Psoas muscle (tissue), 8 donors: ENCODE results near the gene GNPTG. TPM values are rescaled to one million over a fixed set of nuclear protein-coding genes. Genes with fewer than 3 reads are reported as not detected.

Source experiments
- ATAC-seq, 4 donors: fragments of 200-7000 bp; cut with Tn5 transposase; one replicate each; pipeline ENCODE4 v1.9.1; 2020; ENCODE audit warnings: moderate library complexity in 3 of 4, mild to moderate bottlenecking in 2 of 4
- DNase-seq, 2 donors: peaks; one replicate each; pipeline ENCODE4 v3.0.0-alpha.2; 2020
- H3K27ac ChIP-seq: fragments of 200-600 bp; one replicate; pipeline ENCODE4 v1.8.0; 2022
- H3K27me3 ChIP-seq, 3 donors: fragments of 200-600 bp in 1 of 3; one replicate each; pipeline versions ENCODE4 v1.6.1 to v1.8.0; 2013 to 2022; ENCODE audit warnings: low read length in 2 of 3, mild to moderate bottlenecking in 2 of 3, moderate library complexity in 1 of 3; ENCODE audit not compliant: insufficient read depth in 3 of 3
- H3K36me3 ChIP-seq, 2 donors: fragments of 200-600 bp in 1 of 2; one replicate each; pipeline versions ENCODE4 v1.6.1 to v1.8.0; 2013 to 2022; ENCODE audit warnings: low read depth in 1 of 2, mild to moderate bottlenecking in 1 of 2, moderate library complexity in 1 of 2; ENCODE audit not compliant: insufficient read depth in 1 of 2
- H3K4me1 ChIP-seq: fragments of 200-600 bp; one replicate; pipeline ENCODE4 v1.8.0; 2022
- H3K4me3 ChIP-seq: fragments of 200-600 bp; one replicate; pipeline ENCODE4 v1.8.0; 2022; ENCODE audit warnings: mild to moderate bottlenecking
- H3K9me3 ChIP-seq: fragments of 200-600 bp; one replicate; pipeline ENCODE4 v1.8.0; 2022
- WGBS, 3 donors: extraction: QIAGEN DNeasy Blood & Tissue Kit; methylation state at CpG; one replicate each; pipeline versions ENCODE4 v1.1.6 to v1.1.7; 2013; 5-methylcytosine and 5-hydroxymethylcytosine counted together
- intact Hi-C, 2 donors: fragments of 100-400 bp; cut with DNase I; formaldehyde crosslinking; loops; one replicate each; pipeline versions ENCODE4 v1.11.0 to v1.14.2; 2022
- polyA plus RNA-seq, 3 donors: library from polyadenylated mRNA; stranded (reverse); fragments of 200-250 nt; gene quantifications; one replicate each; pipeline ENCODE4 v1.2.3, GENCODE V29; 2013
- total RNA-seq, 4 donors: library from RNA; stranded (reverse); fragmentation: NEBNext Ultra II Directional in 2 of 4; extraction: Animal tissue kit (Norgen Biotek cat#: 25700) in 2 of 4; gene quantifications; one replicate each; pipeline versions ENCODE4 v1.2.1 to v1.2.4, GENCODE V29; 2021 to 2023
- TF ChIP-seq, protein P1 (sequence below): fragments of 200-600 bp; IDR thresholded peaks from one replicate; pipeline ENCODE4 v1.8.0; 2022; ENCODE audit warnings: antibody characterized with exemption
- donor health status: healthy with polysubstance abuse.
- donor health status: DM: no; HTN: no; CAD: no; lungs with moderate emphysema.
- donor health status: Bipolar disorder and iron deficiency.
- donor health status: healthy.
- donor health status: DM: yes; HTN: yes; CAD: no.
- donor health status: DM: no; HTN: no; CAD: no.
- donor health status: DM: no; HTN: no; CAD: no.
- donor health status: DM: yes; HTN: yes; CAD: no.

GNPTG gene
- total and polyA plus RNA-seq, 7 donors = 27.9 to 36.6 (median 30.7) TPM

DNA sequence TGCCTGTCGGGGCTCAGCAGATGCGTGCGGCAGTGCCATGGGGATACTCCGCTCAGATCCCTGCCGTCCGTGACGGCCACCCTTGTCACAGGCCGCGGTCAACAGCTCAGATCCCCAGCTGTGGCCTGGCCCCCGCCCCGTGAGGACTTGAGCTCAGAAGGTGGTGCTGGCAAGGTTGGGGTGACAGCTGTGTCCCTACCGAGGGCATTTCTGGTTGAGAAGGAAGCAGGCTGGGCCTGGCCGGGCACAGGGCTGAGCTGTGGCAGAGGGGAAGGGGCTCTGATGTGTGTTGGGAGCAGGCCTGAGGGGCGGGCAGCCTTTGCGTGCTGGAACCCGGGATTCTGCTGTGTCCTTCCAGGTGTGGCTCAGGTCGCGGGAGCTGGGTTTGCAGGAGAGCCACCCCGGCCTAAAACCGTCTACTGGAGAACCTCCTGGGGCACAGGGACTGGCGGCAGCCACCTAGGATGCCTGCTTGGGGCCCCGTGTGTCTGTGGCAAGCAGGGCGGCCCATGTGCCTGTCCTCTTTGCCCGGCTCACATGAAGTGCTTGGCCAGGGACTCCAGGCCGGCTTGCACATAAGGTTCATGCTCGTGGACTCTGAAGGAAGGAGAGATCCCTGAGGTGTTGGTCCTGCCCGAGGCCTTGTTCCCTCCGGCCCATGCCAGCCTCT is 37.2 kb upstream of the GNPTG start:
- H3K4me3 ChIP-seq = no peak overlapping the region
- H3K9me3 ChIP-seq = no peaks in the 10 kb centered on the region
- H3K27me3 ChIP-seq = no peaks in the 10 kb centered on the region
- peaks cover 37% of the 10 kb centered on the region for H3K4me1 ChIP-seq
- H3K27ac ChIP-seq = no peak overlapping the region
- WGBS, 3 donors = 67 to 71% (median 70%) methylated on average over 27 to 28 of the region's 28 CpGs
- H3K36me3 ChIP-seq = peaks cover 10 to 57% of the 10 kb centered on the region in 2 donors
- no peak for DNase-seq
- ATAC-seq = no peak
- intact Hi-C loops = no loop called here
- TF ChIP-seq, protein P1, sequence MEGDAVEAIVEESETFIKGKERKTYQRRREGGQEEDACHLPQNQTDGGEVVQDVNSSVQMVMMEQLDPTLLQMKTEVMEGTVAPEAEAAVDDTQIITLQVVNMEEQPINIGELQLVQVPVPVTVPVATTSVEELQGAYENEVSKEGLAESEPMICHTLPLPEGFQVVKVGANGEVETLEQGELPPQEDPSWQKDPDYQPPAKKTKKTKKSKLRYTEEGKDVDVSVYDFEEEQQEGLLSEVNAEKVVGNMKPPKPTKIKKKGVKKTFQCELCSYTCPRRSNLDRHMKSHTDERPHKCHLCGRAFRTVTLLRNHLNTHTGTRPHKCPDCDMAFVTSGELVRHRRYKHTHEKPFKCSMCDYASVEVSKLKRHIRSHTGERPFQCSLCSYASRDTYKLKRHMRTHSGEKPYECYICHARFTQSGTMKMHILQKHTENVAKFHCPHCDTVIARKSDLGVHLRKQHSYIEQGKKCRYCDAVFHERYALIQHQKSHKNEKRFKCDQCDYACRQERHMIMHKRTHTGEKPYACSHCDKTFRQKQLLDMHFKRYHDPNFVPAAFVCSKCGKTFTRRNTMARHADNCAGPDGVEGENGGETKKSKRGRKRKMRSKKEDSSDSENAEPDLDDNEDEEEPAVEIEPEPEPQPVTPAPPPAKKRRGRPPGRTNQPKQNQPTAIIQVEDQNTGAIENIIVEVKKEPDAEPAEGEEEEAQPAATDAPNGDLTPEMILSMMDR = no peak

DNA sequence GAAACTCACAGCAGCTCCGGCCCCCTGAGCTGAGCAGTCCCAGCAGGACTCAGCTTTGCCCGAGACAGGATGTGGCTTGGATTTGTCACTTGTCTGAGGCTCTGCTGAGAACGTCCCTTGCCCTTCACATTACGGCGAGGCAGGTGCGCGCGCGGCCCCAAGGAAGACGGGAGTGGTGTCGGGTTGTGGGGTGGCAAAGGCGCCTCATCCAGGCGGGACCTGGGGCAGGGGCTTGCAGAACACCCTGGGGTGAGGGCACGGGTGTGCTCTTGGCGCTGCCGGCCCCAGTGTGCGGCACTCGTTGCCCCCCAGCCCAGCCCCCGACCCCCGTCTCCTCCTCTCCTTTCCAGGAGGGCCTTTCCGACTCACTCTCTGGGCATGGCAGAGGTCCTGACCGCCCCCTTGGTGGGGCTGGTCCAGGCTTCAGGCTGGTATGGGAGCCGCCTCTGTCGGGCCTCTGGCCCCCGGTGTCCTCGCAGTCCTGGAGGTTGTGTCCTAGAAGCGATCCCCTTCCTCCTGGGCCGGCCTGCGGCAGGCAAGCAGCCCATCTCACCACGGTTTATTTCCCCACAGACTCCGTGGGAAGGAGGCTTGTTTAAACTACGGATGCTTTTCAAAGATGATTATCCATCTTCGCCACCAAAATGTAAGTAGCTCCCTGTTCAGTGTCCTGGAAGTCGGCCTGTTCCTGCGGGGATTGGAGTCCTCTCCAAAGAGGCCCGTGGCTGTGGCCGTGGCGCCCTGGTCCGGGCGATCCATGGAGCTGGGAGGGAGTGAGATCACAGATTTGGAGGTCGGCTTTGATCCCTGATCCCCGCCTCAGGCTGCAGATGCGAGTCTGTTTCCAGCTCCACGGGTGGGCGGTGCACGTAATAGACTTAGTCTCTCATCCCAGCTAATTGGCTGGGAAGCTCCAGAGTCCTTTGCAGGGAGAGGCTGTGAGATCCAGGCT is 36.4 kb upstream of the GNPTG start:
- no peak for DNase-seq
- TF ChIP-seq, protein P1 = no peak
- intact Hi-C loops = no loop called here
- ATAC-seq = no peak
- no peaks in the 10 kb centered on the region for H3K27me3 ChIP-seq
- peaks cover 14 to 66% of the 10 kb centered on the region in 2 donors for H3K36me3 ChIP-seq
- H3K4me1 ChIP-seq = peaks cover 35% of the 10 kb centered on the region
- H3K27ac ChIP-seq = no peak overlapping the region
- H3K4me3 ChIP-seq = no peak overlapping the region
- no peaks in the 10 kb centered on the region for H3K9me3 ChIP-seq
- 82 to 83% (median 82%) methylated on average over 38 to 46 of the region's 46 CpGs for WGBS, 3 donors

DNA sequence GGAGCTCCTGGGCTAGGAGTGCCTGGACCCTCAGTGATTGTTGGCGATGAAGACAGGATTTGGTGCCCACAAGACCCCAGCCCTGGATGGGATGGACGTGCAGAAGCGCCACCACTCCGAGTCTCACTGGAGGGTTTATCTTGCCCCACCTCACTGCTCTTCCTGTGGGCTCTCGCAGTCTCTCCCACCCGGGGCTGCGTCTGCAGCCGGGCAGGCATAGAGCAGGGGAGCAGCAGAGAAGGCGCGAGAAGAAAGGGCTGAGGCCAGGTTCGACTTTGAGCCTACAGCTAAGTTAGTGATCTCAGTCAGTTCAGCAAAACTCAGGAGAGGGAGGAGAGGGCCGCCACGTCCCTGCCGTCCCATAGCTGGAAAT is 35.7 kb upstream of the GNPTG start:
- no peak for DNase-seq
- intact Hi-C loops = no loop called here
- 84 to 88% (median 84%) methylated on average over 14 of the region's 14 CpGs for WGBS, 3 donors

DNA sequence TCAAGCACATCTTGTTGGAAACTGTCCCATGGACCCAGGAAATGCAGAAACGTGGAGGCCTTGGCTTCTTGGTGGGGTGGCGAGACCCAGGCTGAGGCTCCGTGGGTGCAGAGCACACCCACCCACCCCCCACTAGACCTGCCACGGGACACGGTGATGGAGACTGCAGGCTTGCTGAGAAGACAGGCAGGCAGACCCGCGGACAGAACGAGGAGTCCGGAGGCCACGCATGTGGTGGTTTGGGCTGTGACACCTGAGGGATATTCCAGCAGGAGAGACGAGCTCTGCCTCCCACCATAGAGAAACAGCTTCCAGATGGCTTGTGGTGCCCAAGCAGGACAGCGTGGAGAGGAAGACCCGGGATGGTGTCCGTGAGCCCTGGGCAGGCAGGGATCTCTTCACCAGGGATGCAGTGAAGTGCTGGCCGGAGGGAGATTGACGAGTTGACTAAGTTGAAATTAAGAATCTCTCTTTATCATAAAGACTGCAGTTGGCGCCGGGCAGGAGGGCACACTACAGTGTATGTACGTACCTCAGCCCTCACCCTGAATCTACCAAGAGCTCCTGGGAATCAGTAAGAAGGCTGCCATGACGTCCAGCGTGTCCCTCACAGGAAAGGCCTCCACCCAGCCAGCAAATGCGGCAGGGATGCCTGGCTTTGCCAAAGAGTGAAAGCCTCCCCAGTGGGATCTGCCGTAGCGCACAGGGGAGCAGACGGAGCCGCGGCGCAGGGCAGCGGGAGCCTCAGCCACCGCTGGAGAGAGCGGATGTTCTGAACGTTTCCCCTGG is 34.1 kb upstream of the GNPTG start:
- Histone ChIP-seq H3K27me3 (no peaks in the 10 kb centered on the region), H3K27ac (no peak overlapping the region), H3K4me1 (peaks cover 12% of the 10 kb centered on the region), H3K9me3 (no peaks in the 10 kb centered on the region), H3K36me3 (peaks cover 14 to 88% of the 10 kb centered on the region in 2 donors), H3K4me3 (no peak overlapping the region)
- TF ChIP-seq, protein P1 = no peak
- 87 to 88% (median 88%) methylated on average over 32 of the region's 32 CpGs for WGBS, 3 donors
- no peak for DNase-seq
- intact Hi-C loops = no loop called here
- ATAC-seq = no peak

More for the DNA sequence above, 35.7 kb upstream of the GNPTG start:
- H3K9me3 ChIP-seq = no peaks in the 10 kb centered on the region
- peaks cover 14 to 72% of the 10 kb centered on the region in 2 donors for H3K36me3 ChIP-seq
- H3K27me3 ChIP-seq = no peaks in the 10 kb centered on the region
- TF ChIP-seq, protein P1 = no peak
- H3K4me1 ChIP-seq = peaks cover 28% of the 10 kb centered on the region
- no peak overlapping the region for H3K27ac ChIP-seq
- no peak for ATAC-seq
- H3K4me3 ChIP-seq = no peak overlapping the region
